Measurements from ENCODE around the gene RAB4A. TPM values are rescaled to one million over a fixed set of nuclear protein-coding genes. Genes with fewer than 3 reads are reported as not detected.

The RAB4A gene
- total RNA-seq, 1 experiment from 2014 or later: 66.7 TPM

DNA sequence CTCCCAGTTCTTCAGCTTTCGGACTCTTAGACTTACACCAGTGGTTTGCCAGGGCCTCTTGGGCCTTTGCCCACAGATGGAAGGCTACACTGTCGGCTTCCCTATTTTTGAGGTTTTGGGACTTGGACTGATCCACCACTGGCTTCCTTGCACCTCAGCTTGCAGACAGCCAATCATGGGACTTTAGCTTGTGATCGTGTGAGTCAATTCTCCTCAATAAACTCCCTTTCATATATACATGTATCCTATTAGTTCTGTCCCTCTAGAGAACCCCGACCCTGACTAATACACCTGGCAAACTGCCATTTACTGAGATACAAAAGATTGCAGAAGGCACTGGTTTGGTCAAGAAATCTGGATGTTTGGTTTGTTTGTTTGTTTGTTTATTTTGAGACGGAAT lies 6.4 kb upstream of the RAB4A start:
- H3K56ac ChIP-seq (ENCODE audit: insufficient read length, low read depth, low read length): no peak overlapping the region
- no peak overlapping the region for H2BK15ac ChIP-seq (ENCODE audit: low read depth, low read length)
- no peak overlapping the region for H4K8ac ChIP-seq (replicated peaks; ENCODE audit: insufficient read length, low read depth, low read length)
- H4K91ac ChIP-seq (ENCODE audit: insufficient read length, low read depth, low read length): no peak overlapping the region
- H3K4me3 Mint-ChIP-seq: no peak overlapping the region
- H3K23ac ChIP-seq (ENCODE audit: insufficient read length, low read depth, low read length): no peak overlapping the region
- no peaks in the 10 kb centered on the region for H3K9me3 ChIP-seq (ENCODE audit: control insufficient read depth, low read depth, low read length)
- H2BK5ac ChIP-seq (ENCODE audit: insufficient read length, low read length): no peak overlapping the region
- H3K14ac ChIP-seq (ENCODE audit: insufficient read depth, low read length): no peak overlapping the region; the same call in 1 of the 2 replicates
- H3K27ac Mint-ChIP-seq: no peak overlapping the region; a peak in 1 of 7 replicates
- no peak for DNase-seq
- H3T11ph ChIP-seq (ENCODE audit: low read length): no peak overlapping the region
- no peak overlapping the region for H3K9ac ChIP-seq (ENCODE audit: extremely low read depth, insufficient read length, low read length)
- no peaks in the 10 kb centered on the region for H3K4me1 ChIP-seq (ENCODE audit: insufficient read depth, low read length)
- H3K4me1 Mint-ChIP-seq: no peaks in the 10 kb centered on the region
- no peak overlapping the region for H3K4me2 ChIP-seq (ENCODE audit: insufficient read depth, insufficient read length, low read length)
- H3K18ac ChIP-seq (ENCODE audit: insufficient read length, low read depth, low read length): no peak overlapping the region
- no peak overlapping the region for H3K4ac ChIP-seq (ENCODE audit: low read depth, low read length)
- H2AFZ ChIP-seq (ENCODE audit: low read length): no peak overlapping the region
- H3K27me3 ChIP-seq (ENCODE audit: insufficient read depth, low read length): no peaks in the 10 kb centered on the region
- H2BK120ac ChIP-seq (ENCODE audit: low read depth, low read length, poor library complexity, severe bottlenecking): no peak overlapping the region
- no peak overlapping the region for H4K5ac ChIP-seq (ENCODE audit: insufficient read length, low read depth, low read length)
- H3K27ac ChIP-seq (ENCODE audit: insufficient read length, low read depth, low read length): no peak overlapping the region
- no peak overlapping the region for H2BK12ac ChIP-seq (ENCODE audit: insufficient read length, low read depth, low read length)
- H3K23me2 ChIP-seq (ENCODE audit: insufficient read length, low read depth, low read length, poor library complexity, severe bottlenecking): no peaks in the 10 kb centered on the region
- TF ChIP-seq, protein P1, sequence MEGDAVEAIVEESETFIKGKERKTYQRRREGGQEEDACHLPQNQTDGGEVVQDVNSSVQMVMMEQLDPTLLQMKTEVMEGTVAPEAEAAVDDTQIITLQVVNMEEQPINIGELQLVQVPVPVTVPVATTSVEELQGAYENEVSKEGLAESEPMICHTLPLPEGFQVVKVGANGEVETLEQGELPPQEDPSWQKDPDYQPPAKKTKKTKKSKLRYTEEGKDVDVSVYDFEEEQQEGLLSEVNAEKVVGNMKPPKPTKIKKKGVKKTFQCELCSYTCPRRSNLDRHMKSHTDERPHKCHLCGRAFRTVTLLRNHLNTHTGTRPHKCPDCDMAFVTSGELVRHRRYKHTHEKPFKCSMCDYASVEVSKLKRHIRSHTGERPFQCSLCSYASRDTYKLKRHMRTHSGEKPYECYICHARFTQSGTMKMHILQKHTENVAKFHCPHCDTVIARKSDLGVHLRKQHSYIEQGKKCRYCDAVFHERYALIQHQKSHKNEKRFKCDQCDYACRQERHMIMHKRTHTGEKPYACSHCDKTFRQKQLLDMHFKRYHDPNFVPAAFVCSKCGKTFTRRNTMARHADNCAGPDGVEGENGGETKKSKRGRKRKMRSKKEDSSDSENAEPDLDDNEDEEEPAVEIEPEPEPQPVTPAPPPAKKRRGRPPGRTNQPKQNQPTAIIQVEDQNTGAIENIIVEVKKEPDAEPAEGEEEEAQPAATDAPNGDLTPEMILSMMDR (conservative IDR thresholded peaks at IDR 0.05): no peak
- H2AK5ac ChIP-seq (ENCODE audit: insufficient read length, low read length): no peak overlapping the region
- no peaks in the 10 kb centered on the region for H3K79me2 ChIP-seq (ENCODE audit: insufficient read depth, low read length)
- peaks cover 4 to 7% of the 10 kb centered on the region in 2 experiments; a peak in 4 of 5 replicates for H3K9me3 Mint-ChIP-seq
- no peaks in the 10 kb centered on the region for H4K20me1 ChIP-seq (ENCODE audit: control insufficient read depth, insufficient read depth, insufficient read length)
- no peaks in the 10 kb centered on the region for H3K79me1 ChIP-seq (ENCODE audit: insufficient read depth, low read depth, low read length, poor library complexity, severe bottlenecking)
- peaks cover 3% of the 10 kb centered on the region; the same call in 1 of the 2 replicates for H3K27me3 Mint-ChIP-seq (ENCODE audit: low read depth)
- H2BK20ac ChIP-seq (ENCODE audit: low read depth, low read length, poor library complexity, severe bottlenecking): no peak overlapping the region
- H3K36me3 Mint-ChIP-seq (ENCODE audit: insufficient read depth in 1 of 3, low read depth in 3 of 3): peaks cover 9% of the 10 kb centered on the region in 3 experiments; a peak in 5 of 7 replicates
- no CpG with 5 or more reads among the region's 5 CpGs for WGBS (ENCODE audit: extremely low coverage, insufficient read length, low lambda C conversion rate)
